ENCODE results near the gene TRIM54.
A peak's percentile ranks its signal among the peaks of the same experiment; 100 is the strongest.

TRIM54 gene, protein sequence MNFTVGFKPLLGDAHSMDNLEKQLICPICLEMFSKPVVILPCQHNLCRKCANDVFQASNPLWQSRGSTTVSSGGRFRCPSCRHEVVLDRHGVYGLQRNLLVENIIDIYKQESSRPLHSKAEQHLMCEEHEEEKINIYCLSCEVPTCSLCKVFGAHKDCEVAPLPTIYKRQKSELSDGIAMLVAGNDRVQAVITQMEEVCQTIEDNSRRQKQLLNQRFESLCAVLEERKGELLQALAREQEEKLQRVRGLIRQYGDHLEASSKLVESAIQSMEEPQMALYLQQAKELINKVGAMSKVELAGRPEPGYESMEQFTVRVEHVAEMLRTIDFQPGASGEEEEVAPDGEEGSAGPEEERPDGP

DNA sequence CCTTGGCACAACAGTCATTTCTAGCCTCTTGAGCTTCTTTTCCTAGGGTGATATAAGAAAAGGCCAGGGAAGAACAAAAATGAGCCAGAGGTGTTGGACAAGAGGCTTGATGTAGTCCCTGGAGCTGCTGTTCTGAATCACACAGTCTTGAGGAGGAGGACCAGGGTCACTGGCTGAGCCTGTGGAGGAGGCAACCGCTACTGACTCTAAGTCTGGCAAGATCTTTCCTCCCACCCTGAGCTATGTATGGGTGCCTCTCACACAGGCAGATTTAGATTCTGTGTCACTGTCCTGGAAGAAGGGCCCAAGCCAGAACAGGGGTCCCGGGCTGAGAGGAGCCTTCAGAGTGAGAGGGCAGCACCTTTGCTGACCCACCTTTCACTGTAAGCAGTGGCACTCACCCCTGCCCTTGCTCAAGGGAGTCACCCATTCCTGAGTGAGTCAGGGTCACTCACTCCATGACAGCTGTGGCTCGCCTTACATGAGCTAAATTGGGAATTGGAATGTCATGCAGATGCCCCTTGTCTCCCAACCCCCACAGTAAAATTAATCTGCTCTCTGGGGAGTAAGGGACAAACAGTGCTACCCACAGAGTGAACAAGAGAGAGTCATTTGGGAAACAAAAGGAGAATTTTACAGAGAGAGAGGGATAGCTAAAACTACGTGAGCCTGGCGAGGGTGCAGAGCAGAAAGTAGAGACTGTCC, at the start of gene TRIM54:
Gene TRIM54 (plus strand): TSS at position 575 of the 705 bp plus-strand sequence. CDS start 303 bp downstream, outside the sequence.
- DNase-seq (ENCODE audit: low read depth in 4 of 4, low spot score in 1 of 4) = no peak

DNA sequence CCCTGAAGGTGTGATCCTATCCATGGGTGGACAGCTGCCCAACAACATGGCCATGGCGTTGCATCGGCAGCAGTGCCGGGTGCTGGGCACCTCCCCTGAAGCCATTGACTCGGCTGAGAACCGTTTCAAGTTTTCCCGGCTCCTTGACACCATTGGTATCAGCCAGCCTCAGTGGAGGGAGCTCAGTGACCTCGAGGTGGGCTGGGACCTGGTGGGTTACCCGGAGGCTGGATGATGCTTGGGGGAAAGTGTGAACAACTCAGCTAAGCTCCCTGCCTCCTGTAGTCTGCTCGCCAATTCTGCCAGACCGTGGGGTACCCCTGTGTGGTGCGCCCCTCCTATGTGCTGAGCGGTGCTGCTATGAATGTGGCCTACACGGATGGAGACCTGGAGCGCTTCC, 48.9 kb upstream of the TRIM54 start:
- DNase-seq (ENCODE audit: low read depth in 4 of 4, low spot score in 1 of 4) = no peak

DNA sequence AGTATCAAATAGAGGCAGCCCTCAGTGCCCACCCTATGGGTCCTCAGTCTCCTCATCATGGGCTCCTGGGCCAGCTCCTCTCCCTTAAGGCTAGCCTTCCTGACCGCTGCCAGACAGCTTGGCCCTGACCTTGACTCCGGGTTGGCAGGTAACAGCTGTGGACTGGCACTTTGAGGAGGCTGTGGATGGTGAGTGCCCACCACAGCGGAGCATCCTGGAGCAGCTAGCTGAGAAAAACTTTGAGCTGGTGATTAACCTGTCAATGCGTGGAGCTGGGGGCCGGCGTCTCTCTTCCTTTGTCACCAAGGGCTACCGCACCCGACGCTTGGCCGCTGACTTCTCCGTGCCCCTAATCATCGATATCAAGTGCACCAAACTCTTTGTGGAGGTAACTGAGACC, 46.1 kb upstream of the TRIM54 start:
- DNase-seq (ENCODE audit: low read depth in 4 of 4, low spot score in 1 of 4) = no peak

DNA sequence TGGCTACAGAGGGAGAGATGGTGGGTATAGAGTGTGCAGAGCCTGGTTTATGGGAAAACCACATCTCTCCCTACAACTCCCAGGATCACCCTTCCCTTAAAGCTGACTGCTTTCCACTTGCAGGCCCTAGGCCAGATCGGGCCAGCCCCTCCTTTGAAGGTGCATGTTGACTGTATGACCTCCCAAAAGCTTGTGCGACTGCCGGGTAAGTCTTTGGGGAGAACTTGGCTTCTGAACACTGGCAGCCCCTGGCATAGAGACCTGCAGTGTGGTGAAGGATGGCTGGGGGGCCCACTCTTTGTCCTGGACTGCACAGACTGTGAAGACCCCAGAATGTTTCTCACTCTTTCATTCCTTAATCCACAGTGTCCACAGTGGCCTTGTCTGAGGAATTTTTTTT, 45.6 kb upstream of the TRIM54 start:
- DNase-seq (ENCODE audit: low read depth in 4 of 4, low spot score in 1 of 4) = no peak

DNA sequence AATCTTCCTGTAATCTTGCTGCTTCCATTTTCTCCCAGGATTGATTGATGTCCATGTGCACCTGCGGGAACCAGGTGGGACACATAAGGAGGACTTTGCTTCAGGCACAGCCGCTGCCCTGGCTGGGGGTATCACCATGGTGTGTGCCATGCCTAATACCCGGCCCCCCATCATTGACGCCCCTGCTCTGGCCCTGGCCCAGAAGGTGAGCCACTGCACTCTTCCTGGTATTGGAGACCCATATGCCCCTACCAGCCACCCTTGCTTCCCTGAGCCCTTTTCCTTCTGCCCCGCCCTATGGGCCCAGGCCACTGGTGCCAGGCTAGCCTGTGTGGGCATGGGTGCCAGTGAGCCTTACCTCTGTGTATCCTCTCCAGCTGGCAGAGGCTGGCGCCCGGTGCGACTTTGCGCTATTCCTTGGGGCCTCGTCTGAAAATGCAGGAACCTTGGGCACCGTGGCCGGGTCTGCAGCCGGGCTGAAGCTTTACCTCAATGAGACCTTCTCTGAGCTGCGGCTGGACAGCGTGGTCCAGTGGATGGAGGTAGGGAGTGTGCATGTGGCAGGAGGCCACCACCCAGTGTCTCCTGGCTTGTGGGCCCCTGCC, 44.8 kb upstream of the TRIM54 start:
- no peak for DNase-seq (ENCODE audit: low read depth in 4 of 4, low spot score in 1 of 4)

DNA sequence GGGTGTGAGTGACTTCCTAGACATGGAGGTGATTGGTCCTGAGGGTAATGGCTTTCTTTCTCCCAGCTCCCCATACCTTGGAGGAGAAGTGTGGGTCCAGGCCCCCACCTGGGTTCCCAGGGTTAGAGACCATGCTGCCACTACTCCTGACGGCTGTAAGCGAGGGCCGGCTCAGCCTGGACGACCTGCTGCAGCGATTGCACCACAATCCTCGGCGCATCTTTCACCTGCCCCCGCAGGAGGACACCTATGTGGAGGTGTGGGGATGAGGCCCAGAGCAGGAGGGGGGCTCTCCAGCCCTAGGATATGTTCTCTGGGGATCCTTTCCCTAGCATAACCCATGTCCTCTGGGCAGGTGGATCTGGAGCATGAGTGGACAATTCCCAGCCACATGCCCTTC, 43.3 kb upstream of the TRIM54 start:
- no peak for DNase-seq (ENCODE audit: low read depth in 4 of 4, low spot score in 1 of 4)

DNA sequence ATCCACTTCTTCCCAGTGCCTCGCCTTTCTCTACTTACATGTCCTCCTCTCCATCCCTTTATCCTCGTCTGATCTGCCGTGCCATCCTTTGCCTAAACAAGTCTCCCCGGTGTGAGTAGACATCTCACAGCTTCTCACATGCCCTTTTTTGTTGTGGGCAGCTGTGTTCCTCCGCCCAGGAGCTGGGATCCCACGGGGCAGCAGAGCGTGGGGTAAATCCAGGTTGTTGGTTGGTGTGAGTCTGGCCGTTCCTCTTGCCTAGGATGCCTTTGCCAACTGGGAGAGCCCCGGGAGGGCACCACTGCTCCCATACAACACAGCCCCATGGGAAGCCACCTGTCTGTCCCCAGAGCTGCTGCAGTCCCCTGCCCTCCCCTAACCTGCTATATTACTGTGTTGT, 41.8 kb upstream of the TRIM54 start:
- DNase-seq (ENCODE audit: low read depth in 4 of 4, low spot score in 1 of 4) = no peak

DNA sequence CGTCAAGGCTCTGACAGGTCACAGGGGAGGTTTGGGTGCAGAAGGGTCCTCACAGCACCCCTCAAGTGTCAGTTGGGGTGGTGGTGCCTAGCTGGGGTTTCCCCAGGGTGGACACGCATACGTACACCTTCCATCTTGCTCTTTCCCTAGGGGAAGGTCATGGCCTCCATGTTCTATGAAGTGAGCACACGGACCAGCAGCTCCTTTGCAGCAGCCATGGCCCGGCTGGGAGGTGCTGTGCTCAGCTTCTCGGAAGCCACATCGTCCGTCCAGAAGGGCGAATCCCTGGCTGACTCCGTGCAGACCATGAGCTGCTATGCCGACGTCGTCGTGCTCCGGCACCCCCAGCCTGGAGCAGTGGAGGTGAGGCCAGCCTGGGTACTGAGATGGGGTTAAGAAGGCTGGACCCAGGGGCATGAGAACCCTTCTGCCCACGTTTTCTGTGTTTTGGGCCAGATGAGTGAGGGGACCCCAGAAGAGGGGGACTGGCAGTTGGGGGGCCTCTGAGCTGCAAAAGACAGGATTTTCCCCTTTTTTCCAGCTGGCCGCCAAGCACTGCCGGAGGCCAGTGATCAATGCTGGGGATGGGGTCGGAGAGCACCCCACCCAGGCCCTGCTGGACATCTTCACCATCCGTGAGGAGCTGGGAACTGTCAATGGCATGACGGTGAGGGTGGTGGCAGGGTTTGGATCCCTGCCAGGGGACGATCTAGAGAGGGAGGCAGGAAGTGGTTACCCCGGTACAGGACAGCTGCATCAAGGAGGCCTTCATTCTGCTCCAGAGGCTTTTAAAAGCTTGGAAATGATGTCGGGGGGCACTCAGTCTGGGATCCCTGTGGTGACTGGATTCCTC, 40.2 kb upstream of the TRIM54 start:
- DNase-seq (ENCODE audit: low read depth in 4 of 4, low spot score in 1 of 4) = no peak

DNA sequence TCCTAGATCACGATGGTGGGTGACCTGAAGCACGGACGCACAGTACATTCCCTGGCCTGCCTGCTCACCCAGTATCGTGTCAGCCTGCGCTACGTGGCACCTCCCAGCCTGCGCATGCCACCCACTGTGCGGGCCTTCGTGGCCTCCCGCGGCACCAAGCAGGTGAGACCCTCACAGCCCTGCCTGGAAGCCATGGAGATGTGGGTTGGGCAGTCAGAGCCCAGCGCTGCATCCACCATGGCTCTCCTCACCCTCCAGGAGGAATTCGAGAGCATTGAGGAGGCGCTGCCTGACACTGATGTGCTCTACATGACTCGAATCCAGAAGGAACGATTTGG, 39.6 kb upstream of the TRIM54 start:
- no peak for DNase-seq (ENCODE audit: low read depth in 4 of 4, low spot score in 1 of 4)

DNA sequence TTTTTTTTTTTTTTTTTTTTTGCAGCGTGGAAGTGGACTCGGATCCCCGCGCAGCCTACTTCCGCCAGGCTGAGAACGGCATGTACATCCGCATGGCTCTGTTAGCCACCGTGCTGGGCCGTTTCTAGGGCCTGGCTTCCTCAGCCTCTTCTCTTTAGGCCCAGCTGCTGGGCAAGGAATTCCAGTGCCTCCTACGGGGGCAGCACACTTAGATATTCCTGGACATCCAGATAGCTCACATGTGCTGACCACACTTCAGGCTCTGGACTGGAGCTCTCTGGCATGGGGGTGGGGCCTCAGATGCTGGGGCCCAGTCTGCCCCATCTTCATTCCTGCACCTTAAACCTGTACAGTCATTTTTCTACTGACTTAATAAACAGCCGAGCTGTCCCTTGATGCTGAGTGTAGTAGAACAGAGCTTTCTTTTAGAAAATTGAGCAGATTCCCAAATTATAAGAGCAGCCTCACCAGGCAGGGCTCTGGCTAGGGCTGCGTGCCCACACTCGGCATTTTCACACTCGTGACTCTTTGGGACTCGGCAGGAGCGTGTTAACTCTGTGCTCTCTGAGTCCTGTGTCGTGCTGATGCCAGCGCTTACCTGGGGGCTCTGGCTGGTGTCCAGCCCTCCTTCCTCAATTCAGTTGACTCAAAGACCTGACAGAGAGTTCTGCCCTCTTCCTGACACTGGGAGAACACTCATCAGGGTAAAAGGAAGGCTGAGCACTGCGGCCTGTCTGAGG, 38.7 kb upstream of the TRIM54 start:
- DNase-seq (ENCODE audit: low read depth in 4 of 4, low spot score in 1 of 4) = no peak

DNA sequence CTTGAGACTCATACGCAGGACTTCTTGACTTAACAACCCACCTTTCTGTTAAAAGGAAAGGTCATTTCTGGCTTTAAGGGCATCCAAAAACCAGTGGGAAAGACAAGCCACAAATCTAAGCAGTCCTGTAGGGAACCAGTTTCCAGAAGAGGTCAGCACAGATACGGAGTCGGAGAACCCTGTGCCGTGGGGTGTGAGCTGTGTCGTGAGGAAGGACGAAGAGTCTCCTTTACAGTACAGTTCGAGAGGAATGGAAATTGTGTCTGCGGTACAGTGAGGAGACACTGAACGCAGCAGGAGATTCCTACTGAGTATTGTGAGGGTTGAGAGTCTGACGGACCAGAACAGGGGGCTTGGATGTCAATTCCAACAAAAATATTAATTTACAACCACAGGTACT, 37.1 kb upstream of the TRIM54 start:
- no peak for DNase-seq (ENCODE audit: low read depth in 4 of 4, low spot score in 1 of 4)

DNA sequence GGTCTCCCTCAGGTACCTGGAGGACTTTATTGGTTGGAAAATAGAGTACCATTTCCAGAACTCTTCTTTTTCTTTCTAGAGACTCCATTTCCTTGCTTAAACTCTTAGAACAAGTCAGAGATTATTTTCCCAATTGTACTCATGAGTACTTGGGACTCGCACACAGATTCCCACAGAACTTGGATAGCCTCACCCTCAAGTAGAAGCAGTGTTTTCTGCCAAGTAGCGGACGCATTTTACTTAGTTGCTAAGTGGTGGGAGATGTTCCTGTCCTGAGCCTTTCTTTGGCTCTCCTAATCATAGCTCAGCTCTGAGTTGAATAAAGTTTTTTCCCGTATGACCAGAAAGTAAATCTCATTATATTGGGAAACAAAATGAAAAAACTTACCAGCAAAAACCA, 36.6 kb upstream of the TRIM54 start:
- no peak for DNase-seq (ENCODE audit: low read depth in 4 of 4, low spot score in 1 of 4)

DNA sequence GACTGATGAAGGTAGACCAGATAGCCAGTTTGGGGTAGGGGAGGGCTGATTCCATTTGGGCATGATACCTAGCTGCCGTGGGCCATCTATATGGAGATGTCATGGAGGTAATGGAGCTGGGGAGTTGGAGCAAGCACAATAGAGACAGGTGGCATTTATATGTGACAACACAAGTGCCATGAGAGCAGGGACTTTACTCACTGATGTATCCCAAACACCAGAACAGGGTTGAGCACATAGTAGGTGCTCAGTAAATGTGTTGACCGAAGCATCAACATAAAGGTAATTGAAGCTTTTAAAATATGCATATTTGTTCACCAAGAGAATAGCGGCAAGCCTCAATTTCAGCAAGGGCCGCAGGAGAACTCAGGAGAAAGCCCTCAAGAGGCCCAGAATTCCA, 34.3 kb upstream of the TRIM54 start:
- no peak for DNase-seq (ENCODE audit: low read depth in 4 of 4, low spot score in 1 of 4)

DNA sequence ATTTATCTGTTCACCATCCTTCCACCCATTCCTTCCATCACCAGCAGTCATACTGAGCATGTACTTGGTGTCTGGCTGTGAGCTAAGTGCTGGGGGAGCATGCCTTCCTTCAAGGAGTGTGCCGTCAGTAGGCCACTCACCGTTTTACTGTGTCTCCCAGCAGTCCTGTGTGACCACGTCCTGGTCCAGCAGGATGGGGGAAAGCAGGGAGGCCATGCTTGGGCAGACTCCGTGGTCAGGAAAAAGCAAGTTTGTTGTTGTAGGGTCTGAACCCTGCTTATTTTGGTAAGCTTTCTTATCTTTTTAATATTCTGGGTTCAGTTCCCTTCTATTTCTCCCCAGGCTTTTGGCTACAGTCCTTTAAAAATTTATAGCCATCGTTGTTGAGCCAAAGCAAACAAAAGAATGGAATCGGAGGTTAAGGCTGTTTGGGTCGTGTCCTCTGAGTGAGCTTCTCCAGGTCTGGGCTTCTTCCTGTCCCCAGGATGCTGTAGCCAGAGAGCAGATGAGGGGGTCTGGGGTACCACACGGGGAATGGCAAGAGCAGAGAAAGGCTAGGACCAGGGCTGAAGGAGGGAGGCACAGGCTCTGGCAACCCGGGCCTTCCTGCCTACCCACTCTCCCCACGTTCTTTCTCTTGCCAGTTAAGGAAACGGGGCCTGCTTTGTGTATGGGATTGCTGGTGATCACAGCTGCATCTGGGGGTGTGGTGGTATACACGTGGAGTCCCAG, 32.9 kb upstream of the TRIM54 start:
- DNase-seq (ENCODE audit: low read depth in 4 of 4, low spot score in 1 of 4) = no peak

DNA sequence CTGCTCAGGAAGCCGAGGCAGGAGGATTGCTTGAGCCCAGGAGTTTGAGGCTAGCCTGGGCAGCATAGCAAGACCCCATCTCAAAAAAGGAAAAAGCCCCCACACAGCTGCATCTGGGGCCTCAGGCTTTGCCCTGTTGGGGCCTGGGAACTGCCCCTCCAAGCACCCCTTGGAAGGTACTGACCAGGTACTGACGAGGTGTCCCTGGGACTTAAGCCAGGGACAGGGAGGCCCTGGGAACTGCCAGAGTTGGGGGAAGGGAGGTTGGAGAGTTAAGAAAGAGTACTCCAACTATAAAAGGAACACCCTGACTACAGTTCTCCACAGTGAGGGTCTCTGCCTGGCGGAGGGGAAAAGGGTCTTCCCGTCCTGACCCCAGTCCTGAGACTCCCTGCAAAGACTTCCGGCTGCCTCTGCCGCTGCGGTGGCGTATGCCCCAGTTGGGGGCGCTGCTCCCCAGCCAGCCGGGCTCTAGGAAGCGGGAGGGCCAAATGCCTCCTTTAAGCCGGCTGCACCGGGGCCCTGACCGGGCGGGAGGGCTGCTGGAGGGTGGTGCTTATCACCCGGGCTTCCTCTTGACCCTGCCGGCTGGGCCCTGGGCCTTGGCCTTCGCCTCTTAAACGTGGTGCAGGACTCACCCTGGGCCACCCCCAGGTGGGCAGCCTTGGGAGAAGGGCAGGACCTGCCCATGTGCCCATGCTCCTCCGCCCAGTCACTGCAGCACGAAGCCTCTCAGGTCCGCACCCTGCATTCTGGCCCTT, 32.2 kb upstream of the TRIM54 start:
- DNase-seq (ENCODE audit: low read depth in 4 of 4, low spot score in 1 of 4) = peak in 1 of 4 experiments; percentile 37

DNA sequence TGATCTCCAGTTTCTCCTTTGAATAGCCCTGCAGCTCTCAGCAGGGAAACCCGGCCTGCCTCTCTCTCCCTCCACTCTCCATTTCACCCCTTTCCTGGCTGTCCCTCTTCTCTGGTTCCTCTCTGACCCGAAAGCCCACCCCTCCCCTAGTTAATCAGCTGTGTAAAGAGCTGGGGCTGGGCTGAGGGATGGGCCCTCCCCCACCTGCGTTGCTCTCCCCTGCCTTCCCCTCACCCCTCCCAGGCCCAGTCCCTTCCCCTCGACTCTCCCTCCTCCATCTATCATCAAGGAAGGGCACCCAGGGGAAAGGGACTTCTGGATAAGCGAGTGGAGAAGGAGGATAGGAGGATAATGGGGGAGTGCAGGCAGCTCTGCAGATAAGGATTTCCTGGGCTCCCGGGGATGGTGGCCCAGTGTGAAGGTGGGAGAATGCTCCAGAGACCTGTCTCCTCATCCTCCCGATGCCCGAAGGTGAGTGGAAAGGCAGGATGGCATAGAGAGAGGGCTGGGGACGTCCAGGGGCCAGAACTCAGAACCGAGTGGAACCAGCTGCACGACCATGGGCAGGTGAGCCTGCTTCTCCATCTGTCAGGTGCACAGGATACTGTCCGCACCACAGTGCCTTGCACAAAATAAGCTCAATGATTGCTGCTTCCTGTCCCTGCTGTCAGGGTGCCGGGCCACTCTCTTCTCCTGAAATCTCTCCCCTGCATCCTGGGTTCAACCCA, 31.4 kb upstream of the TRIM54 start:
- no peak for DNase-seq (ENCODE audit: low read depth in 4 of 4, low spot score in 1 of 4)

DNA sequence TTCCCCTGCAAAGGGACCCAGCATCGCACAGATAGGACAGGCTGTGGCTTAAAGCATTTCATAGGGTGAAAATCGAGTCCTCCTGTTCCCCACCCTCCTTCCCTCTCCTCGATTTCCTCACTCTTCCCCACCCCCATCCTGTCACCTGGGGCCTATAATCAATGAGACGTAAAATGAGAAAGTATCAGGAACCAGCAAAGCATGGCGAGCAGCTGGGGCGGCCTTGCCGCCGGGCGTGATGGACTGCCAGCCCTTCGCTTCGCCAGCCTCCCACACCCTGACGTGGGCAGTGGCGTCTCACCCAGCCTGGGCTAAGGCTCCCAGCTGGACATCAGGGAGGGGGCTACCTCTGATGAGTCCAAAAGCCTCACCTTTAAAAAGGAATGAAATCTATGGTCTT, 30.5 kb upstream of the TRIM54 start:
- no peak for DNase-seq (ENCODE audit: low read depth in 4 of 4, low spot score in 1 of 4)

DNA sequence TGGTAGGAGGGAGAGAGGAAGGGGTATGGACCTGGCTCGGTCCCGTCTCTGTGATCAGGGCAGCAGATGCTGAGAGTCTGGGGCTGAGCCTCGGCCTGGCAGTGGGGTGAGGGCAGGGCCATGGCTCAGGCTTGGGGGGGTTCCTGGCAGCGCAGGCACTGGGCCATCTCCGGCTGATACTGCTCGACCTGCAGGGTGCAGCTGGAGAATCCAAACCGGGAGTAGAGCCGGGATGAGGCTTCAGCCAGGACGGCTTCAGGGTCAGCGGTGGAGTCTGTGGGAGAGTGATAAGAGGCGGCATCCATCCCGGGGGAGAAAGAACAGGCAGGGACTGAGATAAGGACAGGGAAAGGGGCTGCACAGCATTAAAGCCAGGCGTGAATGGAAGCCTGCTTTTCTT, 27.0 kb upstream of the TRIM54 start:
- no peak for DNase-seq (ENCODE audit: low read depth in 4 of 4, low spot score in 1 of 4)

DNA sequence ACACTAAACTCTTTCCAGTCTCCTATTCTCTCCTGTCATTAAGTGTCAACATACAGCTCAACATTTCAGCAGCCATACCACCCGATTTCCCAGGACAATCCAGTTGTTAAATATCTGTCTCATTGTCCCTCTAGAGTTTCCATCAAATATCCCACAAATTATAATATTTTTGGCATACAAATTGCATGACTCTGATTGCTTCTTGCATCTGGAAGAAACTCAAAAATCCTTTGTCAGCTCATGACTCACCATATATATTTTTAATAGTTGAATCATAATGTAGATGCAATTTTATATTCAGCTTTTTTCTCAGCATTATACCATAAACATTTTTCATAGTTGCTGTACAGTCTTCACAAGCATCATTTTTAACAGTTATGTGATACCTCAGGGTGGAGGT, 26.6 kb upstream of the TRIM54 start:
- no peak for DNase-seq (ENCODE audit: low read depth in 4 of 4, low spot score in 1 of 4)

All from stimulated activated CD4-positive, alpha-beta T cell treated with anti-CD3 and anti-CD28 coated beads, Interleukin-1b, Interleukin-23, amount 100 ng/mL, for 24 hours (primary cell).